ENCODE measurements around the gene BOD1L2.

Gene BOD1L2

GRCh38 chr18:57195341-57195740 is 48.5 kb downstream of the BOD1L2 start:
- H3K9me3 ChIP-seq (ENCODE audit: control insufficient read depth, low read length) = peaks cover 4% of the 10 kb centered on the region
- H3K9ac ChIP-seq (ENCODE audit: low read length) = no peak overlapping the region

DNA sequence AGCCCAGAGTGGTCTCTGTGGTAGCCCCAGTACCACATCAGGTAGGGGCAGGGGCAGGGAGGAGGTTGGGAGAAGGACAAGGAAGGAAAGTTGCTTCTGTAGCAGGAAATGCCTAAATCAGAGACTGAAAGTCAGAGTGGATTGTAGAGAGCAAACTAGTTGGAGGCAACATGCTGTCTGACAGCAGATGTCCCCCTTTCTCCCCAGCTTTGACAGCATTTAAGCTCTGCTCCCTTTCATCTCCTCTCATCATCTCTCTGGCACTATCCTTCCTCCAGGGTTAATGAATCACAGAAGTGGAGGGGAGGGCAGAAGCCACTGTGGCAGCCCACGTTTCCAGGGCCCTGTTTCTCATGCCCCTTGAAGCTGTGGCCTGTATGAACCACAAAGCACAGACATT is 50.4 kb downstream of the BOD1L2 start:
- DNase-seq (ENCODE audit: low read depth) = no peak
- no peaks in the 10 kb centered on the region for H3K9me3 ChIP-seq (ENCODE audit: control insufficient read depth, low read length)
- no peak overlapping the region for H3K4me3 ChIP-seq (ENCODE audit: low read length)
- H3K9ac ChIP-seq (ENCODE audit: low read length) = no peak overlapping the region
- no peaks in the 10 kb centered on the region for H3K4me1 ChIP-seq (ENCODE audit: control insufficient read depth, insufficient read depth, low read length)
- no peaks in the 10 kb centered on the region for H3K27me3 ChIP-seq (replicated peaks; ENCODE audit: control insufficient read depth, insufficient read depth, low read length)
- no peaks in the 10 kb centered on the region for H3K36me3 ChIP-seq (ENCODE audit: control insufficient read depth, insufficient read depth, low read length, severe bottlenecking)

More at GRCh38 chr18:57195341-57195740, 48.5 kb downstream of the BOD1L2 start:
- no peak overlapping the region for H3K4me3 ChIP-seq (ENCODE audit: low read length)
- no peaks in the 10 kb centered on the region for H3K27me3 ChIP-seq (replicated peaks; ENCODE audit: control insufficient read depth, insufficient read depth, low read length)
- H3K36me3 ChIP-seq (ENCODE audit: control insufficient read depth, insufficient read depth, low read length, severe bottlenecking) = no peaks in the 10 kb centered on the region
- no peak for DNase-seq (ENCODE audit: low read depth)
- H3K4me1 ChIP-seq (ENCODE audit: control insufficient read depth, insufficient read depth, low read length) = no peaks in the 10 kb centered on the region

- Histone ChIP-seq H3K4me3 (ENCODE audit: low read length) (no peak overlapping the region), H3K27me3 (replicated peaks; ENCODE audit: control insufficient read depth, insufficient read depth, low read length) (no peaks in the 10 kb centered on the region), H3K9me3 (ENCODE audit: control insufficient read depth, low read length) (no peaks in the 10 kb centered on the region), H3K36me3 (ENCODE audit: control insufficient read depth, insufficient read depth, low read length, severe bottlenecking) (no peaks in the 10 kb centered on the region), H3K9ac (ENCODE audit: low read length) (no peak overlapping the region), H3K4me1 (ENCODE audit: control insufficient read depth, insufficient read depth, low read length) (no peaks in the 10 kb centered on the region)
- no peak for DNase-seq (ENCODE audit: low read depth)
Measured at GRCh38 chr18:57198073-57198472, 51.2 kb downstream of the BOD1L2 start.

All from adipocyte (in vitro differentiated cells).